Measurements from ENCODE around the gene G6PC3.

DNA sequence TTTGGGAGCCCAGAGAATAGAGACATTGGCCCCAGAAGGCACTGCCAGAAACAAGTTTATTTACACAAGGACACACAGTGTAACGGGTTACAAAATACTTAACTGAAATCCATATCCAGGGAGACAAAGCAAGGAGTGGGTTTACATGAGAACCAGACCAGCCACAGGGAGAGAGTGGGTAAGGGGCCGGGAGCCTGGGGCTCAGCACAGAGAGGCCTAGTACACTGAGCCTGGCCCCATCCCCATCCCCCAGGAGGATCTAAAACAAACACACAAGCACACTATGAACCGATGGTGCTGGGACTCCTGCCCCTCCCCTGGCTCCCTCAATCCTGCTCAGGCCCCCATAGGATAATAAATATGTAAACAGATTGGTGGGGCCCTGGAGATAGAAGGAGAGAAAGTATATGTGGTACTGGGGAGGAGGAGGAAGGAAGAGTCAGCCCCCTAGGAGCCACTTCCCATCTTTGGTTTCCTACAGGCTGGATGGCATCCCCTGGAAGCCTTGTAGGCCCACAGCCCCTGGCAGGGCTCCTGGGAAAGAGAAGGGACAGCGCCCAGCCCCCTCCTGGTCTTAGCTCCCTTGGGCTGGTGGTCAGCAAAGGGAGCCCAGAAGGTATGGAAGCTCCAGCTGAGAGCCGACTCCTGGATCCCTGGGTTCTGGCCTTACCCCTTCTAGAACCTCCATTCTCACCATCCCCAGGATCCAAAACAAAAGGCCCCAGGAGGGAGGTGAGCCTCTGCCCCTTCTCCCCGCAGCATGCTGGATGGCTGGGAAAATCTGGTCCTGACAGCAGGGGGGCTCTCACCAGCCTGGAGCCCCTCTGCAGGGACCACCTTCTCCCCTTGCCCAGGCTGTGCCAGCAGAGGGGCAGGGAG is 6.4 kb downstream of the G6PC3 start:
- TF ChIP-seq, protein P1, sequence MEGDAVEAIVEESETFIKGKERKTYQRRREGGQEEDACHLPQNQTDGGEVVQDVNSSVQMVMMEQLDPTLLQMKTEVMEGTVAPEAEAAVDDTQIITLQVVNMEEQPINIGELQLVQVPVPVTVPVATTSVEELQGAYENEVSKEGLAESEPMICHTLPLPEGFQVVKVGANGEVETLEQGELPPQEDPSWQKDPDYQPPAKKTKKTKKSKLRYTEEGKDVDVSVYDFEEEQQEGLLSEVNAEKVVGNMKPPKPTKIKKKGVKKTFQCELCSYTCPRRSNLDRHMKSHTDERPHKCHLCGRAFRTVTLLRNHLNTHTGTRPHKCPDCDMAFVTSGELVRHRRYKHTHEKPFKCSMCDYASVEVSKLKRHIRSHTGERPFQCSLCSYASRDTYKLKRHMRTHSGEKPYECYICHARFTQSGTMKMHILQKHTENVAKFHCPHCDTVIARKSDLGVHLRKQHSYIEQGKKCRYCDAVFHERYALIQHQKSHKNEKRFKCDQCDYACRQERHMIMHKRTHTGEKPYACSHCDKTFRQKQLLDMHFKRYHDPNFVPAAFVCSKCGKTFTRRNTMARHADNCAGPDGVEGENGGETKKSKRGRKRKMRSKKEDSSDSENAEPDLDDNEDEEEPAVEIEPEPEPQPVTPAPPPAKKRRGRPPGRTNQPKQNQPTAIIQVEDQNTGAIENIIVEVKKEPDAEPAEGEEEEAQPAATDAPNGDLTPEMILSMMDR (IDR thresholded peaks at IDR 0.05): no peak
- TF ChIP-seq POLR2A (IDR thresholded peaks at IDR 0.05): no peak

Data from thyroid gland (tissue), 4 donors.